HG03575 (cell line): ENCODE results near the gene NFU1.
"Not testable (repeated sequence)": the region's sequence is repeated elsewhere in the genome, so short reads cannot be mapped to it uniquely, and the experiment has no call there.

Experiments used
- ATAC-seq: cut with Tn5 transposase; IDR thresholded peaks from one replicate; pipeline ENCODE4 v1.9.1; 2021; ENCODE audit not compliant: unreplicated experiment, insufficient number of reproducible peaks, low FRiP score; ENCODE audit errors: extremely low read depth

The NFU1 gene

DNA sequence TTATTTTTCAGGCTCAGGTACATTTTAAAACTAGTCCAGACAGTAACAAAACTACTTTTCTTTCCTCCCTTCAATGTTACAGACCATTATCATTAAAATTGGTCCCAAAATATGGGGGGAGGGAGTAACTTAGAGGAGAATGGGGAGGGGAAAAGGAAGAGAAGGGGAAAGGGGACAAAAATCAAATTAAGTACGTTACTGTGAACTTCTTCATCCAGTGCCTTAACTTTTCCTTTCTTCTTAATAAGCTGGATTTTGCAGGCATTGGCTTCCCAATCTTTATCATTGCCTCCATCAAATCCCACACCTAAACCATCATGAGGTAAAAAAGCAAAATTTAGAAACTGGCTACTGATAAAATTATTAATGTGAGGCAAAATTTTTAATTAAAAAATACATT lies 67.4 kb downstream of the NFU1 start:
- ATAC-seq = no peak

GRCh38 chr2:69368588-69368987 lies 68.6 kb downstream of the NFU1 start:
- ATAC-seq = no peak

DNA sequence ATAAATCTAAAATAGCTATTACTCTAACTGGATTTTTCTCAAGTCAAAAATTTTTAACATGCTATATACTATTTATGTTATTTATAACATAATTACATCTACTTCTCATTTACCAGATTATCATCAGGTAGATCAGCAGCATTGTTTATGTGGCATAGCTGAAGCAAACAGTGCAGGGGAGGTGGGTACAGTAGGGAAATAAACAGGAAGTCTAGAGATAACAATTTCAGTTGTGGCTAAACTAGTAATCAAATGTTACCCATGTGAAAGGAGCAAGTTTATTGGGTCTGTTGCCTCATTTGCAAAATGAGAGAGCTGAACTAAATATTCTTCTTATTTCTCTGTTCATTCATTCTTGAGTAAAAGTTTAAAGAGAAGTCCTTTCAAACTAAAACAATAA lies 77.9 kb downstream of the NFU1 start:
- ATAC-seq = no peak

- ATAC-seq = no peak
These were observed 78.3 kb downstream of the NFU1 start for GRCh38 chr2:69358914-69359313.

DNA sequence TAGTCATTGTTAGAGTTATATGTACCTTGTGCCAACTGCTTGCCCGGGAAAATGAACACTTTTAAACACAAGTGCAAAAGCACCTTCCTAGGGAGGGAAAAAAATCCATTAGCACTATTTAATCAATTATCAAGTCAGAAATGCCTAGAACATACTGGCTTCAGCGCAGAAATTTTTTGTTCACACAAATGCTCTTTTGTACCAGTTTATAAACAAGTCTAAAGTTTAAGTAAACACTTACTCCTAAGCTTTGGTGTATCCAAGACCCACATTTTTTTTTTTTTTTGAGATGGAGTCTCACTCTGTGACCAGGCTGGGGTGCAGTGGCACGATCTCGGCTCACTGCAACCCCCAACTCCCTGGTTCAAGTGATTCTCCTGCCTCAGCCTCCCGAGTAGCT lies 80.8 kb downstream of the NFU1 start:
- no peak for ATAC-seq

GRCh38 chr2:69354976-69355375 lies 82.3 kb downstream of the NFU1 start:
- not testable (repeated sequence) for ATAC-seq

DNA sequence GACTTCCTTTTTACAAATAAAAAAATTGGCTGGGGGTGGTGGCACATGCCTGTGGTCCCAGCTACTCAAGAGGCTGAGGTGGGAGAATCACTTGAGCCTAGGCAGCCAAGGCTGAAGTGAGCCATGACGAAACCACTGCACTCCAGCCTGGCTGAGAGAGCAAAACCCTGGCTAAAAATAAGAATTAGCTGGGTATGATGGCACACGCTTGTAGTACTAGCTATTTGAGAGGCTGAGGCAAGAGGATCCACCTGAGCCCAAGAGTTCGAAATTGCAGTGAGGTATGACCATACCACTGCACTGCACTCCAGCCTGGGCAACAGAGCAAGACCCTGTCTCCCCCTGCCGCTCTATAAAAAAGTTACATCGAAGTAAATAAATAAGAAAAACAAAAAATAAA lies 83.9 kb downstream of the NFU1 start:
- no peak for ATAC-seq

GRCh38 chr2:69348781-69349180 lies 88.5 kb downstream of the NFU1 start:
- no peak for ATAC-seq
